ENCODE results near the gene KCNH8. TPM values are rescaled to one million over a fixed set of nuclear protein-coding genes. Genes with fewer than 3 reads are reported as not detected.

Gene KCNH8
- total RNA-seq, 2 experiments from 2014 or later, result 0.44 to 0.59 TPM

DNA sequence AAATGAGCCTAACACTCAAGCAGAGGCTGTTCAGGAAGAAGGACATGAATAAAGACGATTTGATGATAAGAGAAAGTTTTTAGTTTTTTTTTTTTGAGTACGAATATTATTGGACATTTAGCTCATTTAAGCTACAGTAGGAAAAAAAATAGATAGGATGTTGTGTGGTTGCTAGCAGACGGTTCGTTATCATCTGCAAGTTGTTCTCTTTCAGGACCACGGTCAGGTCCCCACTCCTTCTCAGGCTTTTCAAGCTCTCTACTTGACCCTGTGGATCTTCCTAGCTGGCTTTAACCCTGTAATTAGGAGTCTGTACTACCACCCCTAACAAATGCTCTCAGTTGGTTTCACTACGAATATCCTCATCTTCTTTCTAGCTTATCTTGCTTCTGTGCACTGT is 1.1 kb downstream of the KCNH8 start:
- no peaks in the 10 kb centered on the region for H3K79me2 ChIP-seq (ENCODE audit: insufficient read depth, low read depth, low read length)
- H3K4me1 ChIP-seq (ENCODE audit: insufficient read depth, low read length, poor library complexity, severe bottlenecking), result peaks cover 11% of the 10 kb centered on the region
- no peak overlapping the region for H3K27ac ChIP-seq (ENCODE audit: low read depth, low read length, poor library complexity, severe bottlenecking)
- no peaks in the 10 kb centered on the region; the same call in 1 of the 2 replicates for H3K9me3 ChIP-seq (ENCODE audit: low read length)
- BruUV-seq (replicated peaks), result no TSS peak
- no peaks in the 10 kb centered on the region for H3K9me2 ChIP-seq (ENCODE audit: insufficient read depth, low read length)
- intact Hi-C loops (cut with micrococcal nuclease; ENCODE audit: unreplicated experiment), result loop anchor here (5.0 to 10.0 kb wide), 4 partner anchors 47 to 1035 kb away; partner anchors contain the start of gene SGO1
- ChIA-PET CTCF (ENCODE audit: unreplicated experiment) (no interaction called here), POLR2A (interaction anchor here (0.6 to 0.8 kb wide), 5 partner anchors 72 to 1704 kb away, joined by 3 read pairs; no protein-coding TSS in a partner anchor)
- peak; percentile 44 for DNase-seq (ENCODE audit: low spot score)
- H3K4me2 ChIP-seq (ENCODE audit: low read length), result no peak overlapping the region
- TF ChIP-seq, protein P1, sequence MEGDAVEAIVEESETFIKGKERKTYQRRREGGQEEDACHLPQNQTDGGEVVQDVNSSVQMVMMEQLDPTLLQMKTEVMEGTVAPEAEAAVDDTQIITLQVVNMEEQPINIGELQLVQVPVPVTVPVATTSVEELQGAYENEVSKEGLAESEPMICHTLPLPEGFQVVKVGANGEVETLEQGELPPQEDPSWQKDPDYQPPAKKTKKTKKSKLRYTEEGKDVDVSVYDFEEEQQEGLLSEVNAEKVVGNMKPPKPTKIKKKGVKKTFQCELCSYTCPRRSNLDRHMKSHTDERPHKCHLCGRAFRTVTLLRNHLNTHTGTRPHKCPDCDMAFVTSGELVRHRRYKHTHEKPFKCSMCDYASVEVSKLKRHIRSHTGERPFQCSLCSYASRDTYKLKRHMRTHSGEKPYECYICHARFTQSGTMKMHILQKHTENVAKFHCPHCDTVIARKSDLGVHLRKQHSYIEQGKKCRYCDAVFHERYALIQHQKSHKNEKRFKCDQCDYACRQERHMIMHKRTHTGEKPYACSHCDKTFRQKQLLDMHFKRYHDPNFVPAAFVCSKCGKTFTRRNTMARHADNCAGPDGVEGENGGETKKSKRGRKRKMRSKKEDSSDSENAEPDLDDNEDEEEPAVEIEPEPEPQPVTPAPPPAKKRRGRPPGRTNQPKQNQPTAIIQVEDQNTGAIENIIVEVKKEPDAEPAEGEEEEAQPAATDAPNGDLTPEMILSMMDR (conservative IDR thresholded peaks at IDR 0.05; ENCODE audit: low read length), result no peak
- TF ChIP-seq EZH2phosphoT487 (IDR thresholded peaks at IDR 0.05; ENCODE audit: borderline replicate concordance, low read depth, low read length), result no peak
- H3K4me3 ChIP-seq (ENCODE audit: low read depth, low read length, poor library complexity, severe bottlenecking), result no peak overlapping the region
- H2AFZ ChIP-seq (ENCODE audit: low read length), result no peak overlapping the region
- no peaks in the 10 kb centered on the region for H4K20me1 ChIP-seq (ENCODE audit: insufficient read depth, low read length)
- H3K36me3 ChIP-seq (ENCODE audit: insufficient read depth, low read length), result no peaks in the 10 kb centered on the region

DNA sequence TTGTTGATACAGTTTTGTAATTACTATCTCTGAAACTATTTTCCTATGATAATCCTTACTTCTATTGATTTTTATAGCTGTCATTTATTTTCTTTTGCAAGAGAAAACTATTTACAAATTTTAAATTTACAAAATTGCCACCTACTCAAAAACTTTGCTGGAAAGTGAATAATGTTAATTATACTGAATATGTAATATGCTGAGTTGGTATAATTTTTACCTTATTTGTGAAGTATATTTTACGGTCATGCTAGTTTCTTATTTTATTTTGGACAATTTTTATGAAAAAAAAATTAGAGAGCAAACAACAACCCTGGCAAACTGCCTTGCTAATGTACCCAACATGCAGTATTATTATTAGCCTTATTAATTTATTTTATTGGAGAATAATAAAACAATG is 2.9 kb downstream of the KCNH8 start:
- H2AFZ ChIP-seq (ENCODE audit: low read length), result no peak overlapping the region
- no peaks in the 10 kb centered on the region for H3K79me2 ChIP-seq (ENCODE audit: insufficient read depth, low read depth, low read length)
- H3K9me2 ChIP-seq (ENCODE audit: insufficient read depth, low read length), result no peaks in the 10 kb centered on the region
- TF ChIP-seq, protein P1 (conservative IDR thresholded peaks at IDR 0.05; ENCODE audit: low read length), result no peak
- no peak for TF ChIP-seq EZH2phosphoT487 (IDR thresholded peaks at IDR 0.05; ENCODE audit: borderline replicate concordance, low read depth, low read length)
- POLR2A ChIA-PET, result interaction anchor here (0.7 kb wide), 1 partner anchor 507 kb away, joined by 3 read pairs; no protein-coding TSS in a partner anchor
- no peak overlapping the region for H3K27ac ChIP-seq (ENCODE audit: low read depth, low read length, poor library complexity, severe bottlenecking)
- H3K4me3 ChIP-seq (ENCODE audit: low read depth, low read length, poor library complexity, severe bottlenecking), result no peak overlapping the region
- no peak for DNase-seq (ENCODE audit: low spot score)
- no peak overlapping the region for H3K4me2 ChIP-seq (ENCODE audit: low read length)
- H3K4me1 ChIP-seq (ENCODE audit: insufficient read depth, low read length, poor library complexity, severe bottlenecking), result peaks cover 9% of the 10 kb centered on the region
- H3K36me3 ChIP-seq (ENCODE audit: insufficient read depth, low read length), result no peaks in the 10 kb centered on the region
- H3K9me3 ChIP-seq (ENCODE audit: low read length), result no peaks in the 10 kb centered on the region
- intact Hi-C loops (cut with micrococcal nuclease; ENCODE audit: unreplicated experiment), result no loop called here
- CTCF ChIA-PET (ENCODE audit: unreplicated experiment), result no interaction called here
- no TSS peak for BruUV-seq (replicated peaks)
- H4K20me1 ChIP-seq (ENCODE audit: insufficient read depth, low read length), result no peaks in the 10 kb centered on the region

DNA sequence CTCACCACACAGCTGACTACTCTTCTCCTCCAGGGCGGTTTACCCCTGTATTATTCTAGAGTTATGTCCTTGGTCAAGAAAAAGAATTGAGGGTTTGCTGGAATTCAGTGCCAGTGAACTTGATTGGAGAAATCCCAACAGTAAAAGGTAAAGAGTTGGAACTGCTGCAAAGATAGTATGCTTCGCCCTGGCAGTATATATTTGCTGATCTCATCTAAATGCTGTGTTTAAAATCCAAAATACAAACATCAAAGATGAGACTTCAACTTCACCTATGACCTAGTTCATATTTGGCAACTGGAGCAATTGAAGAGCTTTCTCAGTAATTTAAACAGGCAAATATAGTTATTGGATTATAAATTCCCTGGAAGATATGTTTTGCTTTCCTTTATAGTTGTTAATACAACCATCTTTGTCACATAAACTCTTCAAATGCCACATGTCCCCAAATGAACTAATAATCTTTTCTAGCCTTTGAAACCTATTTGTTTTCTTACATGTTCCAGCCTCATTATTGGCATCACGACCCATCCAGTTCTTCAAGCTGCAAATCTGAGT is 6.5 kb downstream of the KCNH8 start:
- Histone ChIP-seq H3K36me3 (ENCODE audit: insufficient read depth, low read length) (no peaks in the 10 kb centered on the region), H3K79me2 (ENCODE audit: insufficient read depth, low read depth, low read length) (no peaks in the 10 kb centered on the region), H3K27ac (ENCODE audit: low read depth, low read length, poor library complexity, severe bottlenecking) (no peak overlapping the region), H3K4me3 (ENCODE audit: low read depth, low read length, poor library complexity, severe bottlenecking) (no peak overlapping the region), H4K20me1 (ENCODE audit: insufficient read depth, low read length) (no peaks in the 10 kb centered on the region), H3K4me2 (ENCODE audit: low read length) (no peak overlapping the region), H3K4me1 (ENCODE audit: insufficient read depth, low read length, poor library complexity, severe bottlenecking) (no peaks in the 10 kb centered on the region), H2AFZ (ENCODE audit: low read length) (no peak overlapping the region), H3K9me2 (ENCODE audit: insufficient read depth, low read length) (no peaks in the 10 kb centered on the region), H3K9me3 (ENCODE audit: low read length) (no peaks in the 10 kb centered on the region)
- BruUV-seq (replicated peaks), result no TSS peak
- POLR2A ChIA-PET, result interaction anchor here (0.7 kb wide), 1 partner anchor 764 kb away, joined by 3 read pairs; no protein-coding TSS in a partner anchor
- CTCF ChIA-PET (ENCODE audit: unreplicated experiment), result no interaction called here
- intact Hi-C loops (cut with micrococcal nuclease; ENCODE audit: unreplicated experiment), result no loop called here
- DNase-seq (ENCODE audit: low spot score), result no peak
- TF ChIP-seq, protein P1 (conservative IDR thresholded peaks at IDR 0.05; ENCODE audit: low read length), result no peak
- TF ChIP-seq EZH2phosphoT487 (IDR thresholded peaks at IDR 0.05; ENCODE audit: borderline replicate concordance, low read depth, low read length), result no peak

Measured in OCI-LY7 (cell line).